Osteocyte (in vitro differentiated cells): Measurements from ENCODE around the gene TMEM169. TPM values are rescaled to one million over a fixed set of nuclear protein-coding genes. Genes with fewer than 3 reads are reported as not detected.

Experiments
- DNase-seq: peaks from one replicate; pipeline ENCODE4 v3.0.0; 2021; ENCODE audit warnings: mixed read lengths; ENCODE audit not compliant: unreplicated experiment; ENCODE audit errors: extremely low spot score
- H3K27ac Mint-ChIP-seq: one replicate; pipeline ENCODE4 v1.8.0; 2021; ENCODE audit warnings: mild to moderate bottlenecking, mixed read lengths; ENCODE audit not compliant: unreplicated experiment
- H3K27me3 Mint-ChIP-seq: one replicate; pipeline ENCODE4 v1.8.0; 2021; ENCODE audit warnings: mixed read lengths; ENCODE audit not compliant: unreplicated experiment
- H3K36me3 Mint-ChIP-seq: one replicate; pipeline ENCODE4 v1.8.0; 2021; ENCODE audit warnings: mixed read lengths; ENCODE audit not compliant: unreplicated experiment
- H3K4me1 Mint-ChIP-seq: one replicate; pipeline ENCODE4 v1.8.0; 2021; ENCODE audit warnings: mixed read lengths; ENCODE audit not compliant: unreplicated experiment
- H3K4me3 Mint-ChIP-seq: one replicate; pipeline ENCODE4 v1.8.0; 2021; ENCODE audit warnings: mild to moderate bottlenecking, moderate library complexity, mixed read lengths; ENCODE audit not compliant: unreplicated experiment
- H3K9me3 Mint-ChIP-seq: one replicate; pipeline ENCODE4 v1.8.0; 2021; ENCODE audit warnings: mixed read lengths; ENCODE audit not compliant: unreplicated experiment
- total RNA-seq: library from RNA; stranded (reverse); gene quantifications from 2 replicates; pipeline ENCODE4 v1.2.1, GENCODE V29; 2021
- TF ChIP-seq, protein P1 (sequence below): fragments of 200-600 bp; sonication (generic); IDR thresholded peaks from 2 replicates; pipeline ENCODE4 v1.5.0; 2021; ENCODE audit warnings: antibody characterized with exemption, mild to moderate bottlenecking, moderate library complexity

The TMEM169 gene
- total RNA-seq, 1 donor from 2014 or later = 1.5 TPM

DNA sequence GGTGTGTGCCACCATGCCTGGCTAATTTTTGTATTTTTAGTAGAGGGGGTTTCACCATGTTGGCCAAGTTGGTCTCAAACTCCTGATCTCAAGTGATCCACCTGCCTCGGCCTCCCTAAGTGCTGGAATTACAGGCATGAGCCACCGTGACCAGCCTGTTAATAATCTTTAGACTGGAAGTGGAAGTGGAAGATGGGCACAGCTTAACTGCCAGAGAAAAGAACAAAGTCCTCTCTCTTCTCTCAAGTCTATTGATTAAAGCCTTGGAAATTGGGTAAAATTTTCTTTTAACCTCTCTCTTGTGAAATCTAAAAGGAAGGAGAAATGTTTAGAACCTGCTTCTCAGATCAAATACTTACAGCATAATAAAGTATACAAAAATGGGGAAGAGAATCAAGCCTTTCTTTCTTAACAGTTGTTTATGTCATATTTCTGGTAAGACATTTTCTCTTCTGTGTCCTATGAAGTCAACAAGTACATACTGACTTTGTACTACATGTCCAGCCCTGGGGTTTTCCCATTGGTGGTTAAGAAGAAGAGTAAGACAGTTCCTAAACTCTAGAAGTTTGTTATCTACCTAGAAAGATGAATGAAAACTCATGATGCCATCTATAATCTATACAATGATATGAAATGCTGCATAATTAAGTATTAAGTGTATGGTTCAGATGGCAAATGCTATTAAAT, 4.6 kb downstream of the TMEM169 start:
- peaks cover 31% of the 10 kb centered on the region for H3K4me1 Mint-ChIP-seq
- no peaks in the 10 kb centered on the region for H3K9me3 Mint-ChIP-seq
- H3K27ac Mint-ChIP-seq = no peak overlapping the region
- H3K36me3 Mint-ChIP-seq = no peaks in the 10 kb centered on the region
- H3K27me3 Mint-ChIP-seq = no peaks in the 10 kb centered on the region
- DNase-seq = no peak
- H3K4me3 Mint-ChIP-seq = no peak overlapping the region
- TF ChIP-seq, protein P1, sequence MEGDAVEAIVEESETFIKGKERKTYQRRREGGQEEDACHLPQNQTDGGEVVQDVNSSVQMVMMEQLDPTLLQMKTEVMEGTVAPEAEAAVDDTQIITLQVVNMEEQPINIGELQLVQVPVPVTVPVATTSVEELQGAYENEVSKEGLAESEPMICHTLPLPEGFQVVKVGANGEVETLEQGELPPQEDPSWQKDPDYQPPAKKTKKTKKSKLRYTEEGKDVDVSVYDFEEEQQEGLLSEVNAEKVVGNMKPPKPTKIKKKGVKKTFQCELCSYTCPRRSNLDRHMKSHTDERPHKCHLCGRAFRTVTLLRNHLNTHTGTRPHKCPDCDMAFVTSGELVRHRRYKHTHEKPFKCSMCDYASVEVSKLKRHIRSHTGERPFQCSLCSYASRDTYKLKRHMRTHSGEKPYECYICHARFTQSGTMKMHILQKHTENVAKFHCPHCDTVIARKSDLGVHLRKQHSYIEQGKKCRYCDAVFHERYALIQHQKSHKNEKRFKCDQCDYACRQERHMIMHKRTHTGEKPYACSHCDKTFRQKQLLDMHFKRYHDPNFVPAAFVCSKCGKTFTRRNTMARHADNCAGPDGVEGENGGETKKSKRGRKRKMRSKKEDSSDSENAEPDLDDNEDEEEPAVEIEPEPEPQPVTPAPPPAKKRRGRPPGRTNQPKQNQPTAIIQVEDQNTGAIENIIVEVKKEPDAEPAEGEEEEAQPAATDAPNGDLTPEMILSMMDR = no peak

DNA sequence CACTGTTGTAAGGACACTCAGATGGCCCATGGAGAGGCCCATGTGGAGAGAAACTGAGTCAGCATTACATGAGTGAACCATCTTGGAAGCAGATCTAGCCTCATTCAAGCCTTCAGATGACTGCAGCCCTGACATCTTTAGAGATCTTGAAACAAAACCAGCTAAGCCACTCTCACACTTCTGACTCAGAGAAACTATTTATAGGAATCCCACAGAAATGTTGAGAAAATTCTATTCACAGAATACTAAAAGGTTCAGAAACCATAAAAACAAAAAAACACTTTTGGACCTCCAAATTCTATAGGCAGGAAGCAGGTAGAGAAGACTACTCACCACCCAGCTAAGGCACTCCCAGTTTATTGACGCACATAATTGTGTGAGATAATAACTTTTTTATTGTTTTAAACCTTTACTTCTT, 8.7 kb downstream of the TMEM169 start:
- H3K27ac Mint-ChIP-seq = no peak overlapping the region
- no peak overlapping the region for H3K4me3 Mint-ChIP-seq
- TF ChIP-seq, protein P1 = no peak
- no peaks in the 10 kb centered on the region for H3K4me1 Mint-ChIP-seq
- H3K9me3 Mint-ChIP-seq = no peaks in the 10 kb centered on the region
- no peaks in the 10 kb centered on the region for H3K36me3 Mint-ChIP-seq
- peaks cover 2% of the 10 kb centered on the region for H3K27me3 Mint-ChIP-seq
- DNase-seq = no peak

- H3K27me3 Mint-ChIP-seq = peaks cover 2% of the 10 kb centered on the region
- H3K9me3 Mint-ChIP-seq = no peaks in the 10 kb centered on the region
- DNase-seq = no peak
- H3K36me3 Mint-ChIP-seq = no peaks in the 10 kb centered on the region
- no peak overlapping the region for H3K27ac Mint-ChIP-seq
- H3K4me3 Mint-ChIP-seq = no peak overlapping the region
- TF ChIP-seq, protein P1 = no peak
- no peaks in the 10 kb centered on the region for H3K4me1 Mint-ChIP-seq
These were observed 10.9 kb downstream of the TMEM169 start for GRCh38 chr2:216092646-216093045.

- Mint-ChIP-seq H3K36me3 (no peaks in the 10 kb centered on the region), H3K27me3 (peaks cover 2% of the 10 kb centered on the region), H3K9me3 (no peaks in the 10 kb centered on the region), H3K27ac (no peak overlapping the region), H3K4me1 (no peaks in the 10 kb centered on the region), H3K4me3 (no peak overlapping the region)
- no peak for DNase-seq
- TF ChIP-seq, protein P1 = no peak
These were observed 13.0 kb downstream of the TMEM169 start for GRCh38 chr2:216094701-216095100.

- H3K27me3 Mint-ChIP-seq = peaks cover 2% of the 10 kb centered on the region
These were observed 17.0 kb downstream of the TMEM169 start for GRCh38 chr2:216098421-216099334.

More at GRCh38 chr2:216098421-216099334, 17.0 kb downstream of the TMEM169 start:
- TF ChIP-seq, protein P1 = no peak
- DNase-seq = no peak
- Mint-ChIP-seq H3K4me3 (no peak overlapping the region), H3K9me3 (no peaks in the 10 kb centered on the region), H3K36me3 (peaks cover 4% of the 10 kb centered on the region), H3K27ac (no peak overlapping the region), H3K4me1 (no peaks in the 10 kb centered on the region)
